OCI-LY1 (cell line): ENCODE measurements around the gene SGMS2.

Experiments
- EZH2 ChIP-seq: fragments of 200-600 bp; sonication (generic), shearing (Covaris generic); IDR thresholded peaks from 2 replicates; pipeline ENCODE4 v1.8.0; 2017; ENCODE audit warnings: borderline replicate concordance, mixed run types, mild to moderate bottlenecking, antibody characterized with exemption, low read length, moderate library complexity, mixed read lengths
- TF ChIP-seq, protein P1 (sequence below): fragments of 200-600 bp; sonication (generic), shearing (Covaris generic); IDR thresholded peaks from 2 replicates; pipeline ENCODE4 v1.5.1; 2017; ENCODE audit warnings: mild to moderate bottlenecking, antibody characterized with exemption, low read length, moderate library complexity, mixed read lengths

DNA sequence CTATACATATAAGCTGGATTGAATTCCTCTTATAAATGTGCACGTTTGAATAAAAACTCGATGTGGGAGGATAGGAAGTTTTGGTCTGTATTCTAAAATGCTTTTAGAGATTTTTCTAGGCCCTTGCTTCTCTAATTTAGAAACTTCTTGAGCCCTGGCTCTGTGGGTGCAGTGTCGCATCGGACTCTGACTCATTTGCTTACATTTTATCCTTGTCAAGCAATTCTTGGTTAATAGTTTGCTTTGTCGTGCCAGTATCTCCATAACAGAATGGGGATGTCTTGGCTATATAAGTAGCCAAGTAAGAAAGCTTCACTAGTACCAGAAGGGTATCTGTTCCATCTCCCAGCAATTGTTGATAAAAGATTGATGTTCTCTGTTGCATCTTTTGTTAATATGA lies 10.7 kb downstream of the SGMS2 start:
- TF ChIP-seq, protein P1, sequence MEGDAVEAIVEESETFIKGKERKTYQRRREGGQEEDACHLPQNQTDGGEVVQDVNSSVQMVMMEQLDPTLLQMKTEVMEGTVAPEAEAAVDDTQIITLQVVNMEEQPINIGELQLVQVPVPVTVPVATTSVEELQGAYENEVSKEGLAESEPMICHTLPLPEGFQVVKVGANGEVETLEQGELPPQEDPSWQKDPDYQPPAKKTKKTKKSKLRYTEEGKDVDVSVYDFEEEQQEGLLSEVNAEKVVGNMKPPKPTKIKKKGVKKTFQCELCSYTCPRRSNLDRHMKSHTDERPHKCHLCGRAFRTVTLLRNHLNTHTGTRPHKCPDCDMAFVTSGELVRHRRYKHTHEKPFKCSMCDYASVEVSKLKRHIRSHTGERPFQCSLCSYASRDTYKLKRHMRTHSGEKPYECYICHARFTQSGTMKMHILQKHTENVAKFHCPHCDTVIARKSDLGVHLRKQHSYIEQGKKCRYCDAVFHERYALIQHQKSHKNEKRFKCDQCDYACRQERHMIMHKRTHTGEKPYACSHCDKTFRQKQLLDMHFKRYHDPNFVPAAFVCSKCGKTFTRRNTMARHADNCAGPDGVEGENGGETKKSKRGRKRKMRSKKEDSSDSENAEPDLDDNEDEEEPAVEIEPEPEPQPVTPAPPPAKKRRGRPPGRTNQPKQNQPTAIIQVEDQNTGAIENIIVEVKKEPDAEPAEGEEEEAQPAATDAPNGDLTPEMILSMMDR: no peak
- no peak for TF ChIP-seq EZH2
